ENCODE measurements around the gene TEAD1. TPM values are rescaled to one million over a fixed set of nuclear protein-coding genes. Genes with fewer than 3 reads are reported as not detected.
A peak's percentile ranks its signal among the peaks of the same experiment; 100 is the strongest.

Gene TEAD1
- 100 to 1,000 TPM in 2 of 8 experiments, 10 to 100 TPM in 6; 18.0 to 125 (median 40.2) TPM for total RNA-seq

DNA sequence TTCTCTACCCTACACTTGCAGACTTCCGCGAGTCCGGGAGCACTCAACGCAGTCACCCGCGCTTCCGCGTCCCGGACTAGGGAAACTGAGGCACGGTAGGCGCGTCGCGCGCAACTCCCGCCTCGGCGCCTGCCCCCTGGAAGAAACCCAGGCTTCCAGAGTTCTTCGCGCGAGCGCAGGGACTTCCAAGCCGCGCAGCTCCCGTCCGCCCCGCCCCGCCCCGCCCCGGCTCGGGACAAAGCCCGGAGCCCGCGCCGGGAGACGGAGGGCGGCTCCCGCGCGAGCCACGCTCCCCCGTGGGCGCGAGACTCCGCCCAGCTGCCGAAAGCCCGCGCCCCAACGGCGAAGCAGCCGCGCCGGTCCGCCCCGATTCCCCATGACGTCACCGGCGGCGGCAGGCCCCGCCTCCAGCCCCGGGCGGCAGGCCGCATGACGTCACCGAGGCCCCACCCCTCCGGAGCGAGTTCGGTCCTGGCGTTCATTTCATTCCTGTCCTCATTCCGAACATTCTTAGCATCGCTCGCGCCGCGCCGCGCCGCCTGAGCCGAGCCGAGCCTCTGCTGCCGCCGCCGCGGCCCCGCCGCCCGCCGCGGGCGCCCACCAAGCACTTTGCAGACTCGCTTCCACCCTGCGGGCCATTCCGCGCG is at the start of gene TEAD1:
TSS of gene TEAD1 (plus strand) at position 498 of the 647 bp plus-strand sequence.
- peak; percentile 84 to 90 (median 89) for ATAC-seq (replicated peaks in 6 of 8)
- Histone ChIP-seq H3K27ac (peak within 1 kb of the TSS; percentile 52 to 58), H3K4me3 (peak within 1 kb of the TSS; percentile 67 to 97 (median 82)), H3K4me1 (replicated peaks in 1 of 2) (peaks cover 9 to 18% of the 10 kb centered on the region in 2 donors)
- 0 to 5% (median 2%) methylated on average over 1 to 13 of the region's 95 CpGs; no CpG with 5 or more reads in 5 of the 10 experiments for WGBS, 10 experiments
- in situ Hi-C loops (cut with MboI; ENCODE audit: low pct_unique_long_range_greater_than_20kb in 2 of 9, low sequenced_read_pairs in 9 of 9, unreplicated experiment in 9 of 9) = loop anchor here in 1 of 9 experiments (25.0 kb wide), 1 partner anchor 287 kb away; the partner anchor contains the start of gene PARVA

DNA sequence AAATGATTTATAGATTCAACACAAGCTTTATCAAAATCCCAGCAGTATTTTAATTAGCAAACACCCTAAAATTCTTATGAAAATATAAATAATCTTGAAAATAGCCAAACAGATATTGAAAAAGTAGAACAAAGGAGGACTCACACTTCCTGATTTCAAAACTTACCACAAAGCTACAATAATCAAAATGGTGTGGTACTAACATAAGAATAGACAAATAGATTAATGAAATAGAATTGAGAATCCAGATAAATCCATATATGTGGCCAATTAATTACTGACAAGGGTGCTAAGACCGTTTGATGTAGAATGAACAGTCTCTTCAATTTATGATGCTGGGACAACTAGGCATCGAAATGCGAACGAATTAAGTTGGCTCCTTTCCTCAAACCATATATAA is 49.6 kb upstream of the TEAD1 start:
- in situ Hi-C loops (cut with MboI; ENCODE audit: low pct_unique_long_range_greater_than_20kb in 2 of 9, low sequenced_read_pairs in 9 of 9, unreplicated experiment in 9 of 9) = no loop called here
- Histone ChIP-seq H3K4me3 (no peak overlapping the region), H3K4me1 (replicated peaks in 1 of 2) (no peaks in the 10 kb centered on the region), H3K27ac (no peak overlapping the region)
- no peak for ATAC-seq (replicated peaks in 6 of 8)
- WGBS, 10 experiments = 43 to 100% (median 92%) methylated on average over 1 to 4 of the region's 4 CpGs

DNA sequence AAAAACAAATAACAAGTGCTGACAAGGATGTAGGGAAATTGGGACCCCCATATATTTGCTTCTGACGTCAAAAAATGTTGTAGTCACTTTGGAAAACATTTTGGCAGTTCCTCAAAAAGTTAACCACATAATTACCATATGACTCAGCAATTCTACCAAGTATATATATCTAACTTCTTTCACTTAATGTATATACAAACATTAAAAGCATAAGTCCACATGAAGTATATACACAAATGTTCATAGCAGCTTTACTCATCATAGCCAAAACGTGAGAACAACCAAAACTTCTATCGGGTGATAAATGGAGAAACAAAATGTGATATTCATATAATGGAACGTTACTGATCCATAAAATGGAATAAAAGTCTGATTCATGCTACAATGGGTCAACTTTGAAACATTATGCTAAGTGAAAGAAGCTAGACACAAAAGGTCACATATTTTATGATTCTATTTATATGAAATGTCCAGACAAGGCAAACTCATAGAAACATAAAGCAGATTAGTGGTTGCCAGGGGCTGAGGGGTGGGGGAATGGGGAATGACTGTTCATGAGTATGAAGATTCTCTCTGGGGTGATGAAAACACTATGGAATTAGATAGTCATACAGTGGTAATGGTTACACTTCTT is 48.7 kb upstream of the TEAD1 start:
- no peak overlapping the region for H3K4me3 ChIP-seq
- 0 to 100% (median 76%) methylated on average over 1 to 4 of the region's 4 CpGs for WGBS, 10 experiments
- peak in 3 of 8 experiments; percentile 44 to 70 (median 59) for ATAC-seq (replicated peaks in 6 of 8)
- no peak overlapping the region for H3K27ac ChIP-seq
- in situ Hi-C loops (cut with MboI; ENCODE audit: low pct_unique_long_range_greater_than_20kb in 2 of 9, low sequenced_read_pairs in 9 of 9, unreplicated experiment in 9 of 9) = no loop called here
- H3K4me1 ChIP-seq (replicated peaks in 1 of 2) = no peaks in the 10 kb centered on the region

DNA sequence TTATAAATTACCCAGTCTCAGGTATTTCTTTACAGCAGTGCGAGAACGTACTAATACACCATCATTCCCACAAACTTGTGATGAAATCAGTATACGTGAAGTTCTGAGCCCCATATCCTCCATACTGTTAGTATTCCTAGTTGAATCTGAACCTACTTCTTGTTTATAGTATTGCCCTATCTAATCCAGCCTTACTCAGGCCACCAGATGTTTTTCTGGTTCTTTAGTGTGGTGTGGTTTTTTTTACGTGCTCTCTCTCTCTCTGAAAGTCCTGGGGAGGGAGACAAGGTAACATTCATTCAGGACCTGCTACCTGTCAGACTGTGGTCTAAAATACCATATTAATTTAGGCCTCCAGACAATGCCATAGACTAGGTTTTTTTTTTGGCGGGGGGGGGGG is 47.6 kb upstream of the TEAD1 start:
- H3K27ac ChIP-seq = no peak overlapping the region
- no peak overlapping the region for H3K4me3 ChIP-seq
- in situ Hi-C loops (cut with MboI; ENCODE audit: low pct_unique_long_range_greater_than_20kb in 2 of 9, low sequenced_read_pairs in 9 of 9, unreplicated experiment in 9 of 9) = no loop called here
- no peak for ATAC-seq (replicated peaks in 6 of 8)
- no peaks in the 10 kb centered on the region for H3K4me1 ChIP-seq (replicated peaks in 1 of 2)
- 40 to 100% (median 99%) methylated on average over 1 to 4 of the region's 5 CpGs; no CpG with 5 or more reads in 4 of the 10 experiments for WGBS, 10 experiments

DNA sequence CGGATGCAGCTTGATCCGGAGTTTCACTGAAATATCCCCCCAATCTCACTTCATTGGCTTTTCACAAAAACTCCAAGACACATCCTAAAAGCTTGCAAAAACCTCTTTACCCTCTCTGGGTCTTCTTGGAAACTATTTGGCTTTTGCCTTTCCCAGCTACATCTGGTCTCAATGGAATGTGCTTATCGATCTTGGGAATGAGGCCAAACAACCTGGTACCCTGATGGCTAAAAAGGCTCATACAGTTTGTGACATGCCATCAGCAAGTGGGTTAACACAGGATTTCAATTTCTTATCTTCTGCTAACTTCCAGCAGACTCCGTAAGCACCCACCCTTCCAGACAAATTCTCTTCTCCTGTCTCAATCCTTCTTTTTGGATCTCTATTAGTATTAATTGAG is 45.9 kb upstream of the TEAD1 start:
- no peak overlapping the region for H3K27ac ChIP-seq
- H3K4me1 ChIP-seq (replicated peaks in 1 of 2) = no peaks in the 10 kb centered on the region
- WGBS, 10 experiments = 0 to 100% (median 80%) methylated on average over 1 to 4 of the region's 4 CpGs; no CpG with 5 or more reads in 2 of the 10 experiments
- H3K4me3 ChIP-seq = no peak overlapping the region
- in situ Hi-C loops (cut with MboI; ENCODE audit: low pct_unique_long_range_greater_than_20kb in 2 of 9, low sequenced_read_pairs in 9 of 9, unreplicated experiment in 9 of 9) = no loop called here
- ATAC-seq (replicated peaks in 6 of 8) = no peak

DNA sequence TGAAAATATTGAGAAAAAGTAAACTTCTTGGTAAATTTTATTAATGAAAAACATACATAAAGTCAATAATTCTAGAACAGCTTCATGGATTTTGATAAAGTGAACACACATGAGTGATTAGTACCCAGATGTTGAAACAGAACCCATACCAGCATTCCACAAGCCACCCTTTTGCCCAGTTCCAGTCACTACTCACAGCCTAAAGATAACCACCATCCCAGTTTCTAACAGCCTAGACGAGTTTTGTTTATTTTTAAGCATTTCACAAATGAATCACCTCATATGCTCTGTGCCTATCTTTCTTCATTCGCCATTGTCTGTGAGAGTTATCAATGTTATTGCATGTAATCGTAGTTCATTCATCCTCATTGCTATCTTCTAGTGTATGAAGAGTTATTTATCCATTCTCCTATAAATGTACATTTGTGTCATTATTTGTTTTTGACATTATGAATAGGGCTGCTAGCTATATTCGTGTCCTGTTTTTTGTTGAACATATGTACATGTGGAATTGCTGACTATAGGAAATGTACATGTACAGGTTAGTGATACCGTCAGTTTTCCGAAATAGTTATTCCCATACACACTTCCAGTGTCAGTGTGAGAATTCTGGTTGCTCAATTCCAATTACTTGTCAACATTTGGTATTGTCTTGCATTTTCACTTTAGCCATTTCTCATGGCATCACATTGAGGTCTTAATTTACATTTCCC is 44.5 kb upstream of the TEAD1 start:
- in situ Hi-C loops (cut with MboI; ENCODE audit: low pct_unique_long_range_greater_than_20kb in 2 of 9, low sequenced_read_pairs in 9 of 9, unreplicated experiment in 9 of 9) = no loop called here
- 29 to 76% (median 69%) methylated on average over 1 to 6 of the region's 6 CpGs for WGBS, 10 experiments
- no peak overlapping the region for H3K27ac ChIP-seq
- no peaks in the 10 kb centered on the region for H3K4me1 ChIP-seq (replicated peaks in 1 of 2)
- no peak for ATAC-seq (replicated peaks in 6 of 8)
- no peak overlapping the region for H3K4me3 ChIP-seq

DNA sequence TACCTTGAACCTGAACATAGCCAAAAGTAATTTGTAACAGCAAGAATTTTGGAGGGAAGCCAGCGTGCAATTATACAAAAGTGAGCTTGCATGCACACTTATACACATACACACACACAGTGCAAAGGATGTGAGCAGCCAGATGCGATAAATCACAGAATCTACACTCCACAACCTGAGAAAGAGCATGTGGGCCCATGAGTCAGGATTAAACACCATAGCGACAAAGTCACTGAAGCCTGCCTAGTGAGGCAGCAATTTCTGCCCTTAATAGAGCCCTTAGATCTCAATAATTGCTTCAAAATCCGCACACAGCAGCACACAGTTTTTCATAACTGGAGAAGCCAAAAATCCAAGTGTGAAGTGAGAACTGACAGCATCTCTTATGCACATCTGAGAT is 42.6 kb upstream of the TEAD1 start:
- in situ Hi-C loops (cut with MboI; ENCODE audit: low pct_unique_long_range_greater_than_20kb in 2 of 9, low sequenced_read_pairs in 9 of 9, unreplicated experiment in 9 of 9) = no loop called here
- WGBS, 10 experiments = 67 to 100% (median 80%) methylated on average over 1 to 4 of the region's 4 CpGs; no CpG with 5 or more reads in 2 of the 10 experiments
- ATAC-seq (replicated peaks in 6 of 8) = no peak
- Histone ChIP-seq H3K27ac (no peak overlapping the region), H3K4me3 (no peak overlapping the region), H3K4me1 (replicated peaks in 1 of 2) (no peaks in the 10 kb centered on the region)

DNA sequence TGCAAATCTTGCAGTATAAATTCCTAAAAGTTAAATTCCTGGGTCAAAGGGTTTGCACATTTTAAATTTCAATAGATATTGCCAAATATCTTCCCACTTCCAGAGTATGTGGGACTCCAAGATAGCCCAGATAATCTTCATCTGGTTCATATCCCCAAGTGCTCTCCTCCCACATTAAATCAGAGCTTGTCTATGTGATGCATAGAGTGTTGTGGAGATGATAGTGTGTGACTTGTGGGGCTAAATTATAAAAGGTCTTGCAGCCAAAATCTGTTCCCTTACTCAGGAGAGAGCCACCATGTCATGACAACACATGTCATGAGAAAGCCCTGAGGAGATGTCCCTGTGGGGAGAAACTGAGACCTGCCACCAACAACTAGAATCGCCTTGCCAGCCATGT is 39.9 kb upstream of the TEAD1 start:
- WGBS, 10 experiments = 71 to 100% methylated on average over 1 of the region's 1 CpG; no CpG with 5 or more reads in 8 of the 10 experiments
- Histone ChIP-seq H3K27ac (no peak overlapping the region), H3K4me1 (replicated peaks in 1 of 2) (no peaks in the 10 kb centered on the region), H3K4me3 (no peak overlapping the region)
- ATAC-seq (replicated peaks in 6 of 8) = no peak
- in situ Hi-C loops (cut with MboI; ENCODE audit: low pct_unique_long_range_greater_than_20kb in 2 of 9, low sequenced_read_pairs in 9 of 9, unreplicated experiment in 9 of 9) = no loop called here

DNA sequence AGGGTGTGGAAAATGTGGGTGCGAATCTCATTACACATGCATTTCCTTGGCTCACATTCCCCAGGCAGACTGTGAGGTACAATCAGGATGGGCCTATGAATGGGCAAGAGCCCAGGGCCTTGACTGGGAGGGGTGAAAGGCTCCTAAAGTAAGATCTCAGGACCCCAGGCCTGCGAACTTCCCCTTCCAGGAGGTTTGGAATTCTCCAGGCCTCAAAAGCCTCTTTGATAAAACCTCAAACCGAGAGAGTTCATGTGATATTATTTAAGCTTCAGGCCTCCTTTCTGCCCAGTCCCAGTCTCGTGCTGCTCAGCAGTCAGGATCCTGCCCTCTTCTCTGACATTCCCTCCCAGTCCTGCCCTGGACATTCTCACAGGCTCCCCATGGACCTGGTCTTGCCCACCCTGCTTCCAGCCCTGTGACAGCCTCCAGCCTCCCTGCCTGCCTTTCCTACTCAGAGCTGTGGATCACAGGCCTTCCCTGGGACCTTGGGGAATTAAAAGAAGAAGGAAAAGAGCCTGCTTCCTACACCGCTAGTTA is 37.3 kb upstream of the TEAD1 start:
- peak in 1 of 8 experiments; percentile 80 for ATAC-seq (replicated peaks in 6 of 8)
- in situ Hi-C loops (cut with MboI; ENCODE audit: low pct_unique_long_range_greater_than_20kb in 2 of 9, low sequenced_read_pairs in 9 of 9, unreplicated experiment in 9 of 9) = no loop called here

DNA sequence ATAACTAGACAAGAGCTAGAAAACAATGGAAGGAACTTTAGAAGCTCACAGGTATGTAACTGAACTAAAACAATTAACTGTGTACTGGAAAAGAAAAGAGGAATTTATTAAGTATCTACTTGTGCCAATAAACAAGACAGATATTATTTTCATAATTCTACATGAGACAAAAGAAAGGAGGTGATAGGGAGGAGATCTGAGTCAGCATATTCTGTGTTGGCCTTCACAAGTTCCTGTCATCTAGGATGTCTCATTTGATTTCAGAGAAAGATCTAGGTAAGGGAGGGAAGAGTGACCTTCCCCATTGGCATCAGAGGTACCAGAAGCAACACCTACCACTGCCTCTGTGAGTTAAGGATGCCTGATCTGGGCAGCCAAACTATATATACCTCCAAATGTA is 34.8 kb upstream of the TEAD1 start:
- Histone ChIP-seq H3K4me1 (replicated peaks in 1 of 2) (no peaks in the 10 kb centered on the region), H3K4me3 (no peak overlapping the region), H3K27ac (no peak overlapping the region)
- in situ Hi-C loops (cut with MboI; ENCODE audit: low pct_unique_long_range_greater_than_20kb in 2 of 9, low sequenced_read_pairs in 9 of 9, unreplicated experiment in 9 of 9) = no loop called here
- no peak for ATAC-seq (replicated peaks in 6 of 8)

More for the DNA sequence above, 37.3 kb upstream of the TEAD1 start:
- Histone ChIP-seq H3K27ac (no peak overlapping the region), H3K4me3 (no peak overlapping the region), H3K4me1 (replicated peaks in 1 of 2) (no peaks in the 10 kb centered on the region)
- WGBS, 10 experiments = 0 to 100% (median 88%) methylated on average over 1 to 4 of the region's 5 CpGs; no CpG with 5 or more reads in 1 of the 10 experiments

DNA sequence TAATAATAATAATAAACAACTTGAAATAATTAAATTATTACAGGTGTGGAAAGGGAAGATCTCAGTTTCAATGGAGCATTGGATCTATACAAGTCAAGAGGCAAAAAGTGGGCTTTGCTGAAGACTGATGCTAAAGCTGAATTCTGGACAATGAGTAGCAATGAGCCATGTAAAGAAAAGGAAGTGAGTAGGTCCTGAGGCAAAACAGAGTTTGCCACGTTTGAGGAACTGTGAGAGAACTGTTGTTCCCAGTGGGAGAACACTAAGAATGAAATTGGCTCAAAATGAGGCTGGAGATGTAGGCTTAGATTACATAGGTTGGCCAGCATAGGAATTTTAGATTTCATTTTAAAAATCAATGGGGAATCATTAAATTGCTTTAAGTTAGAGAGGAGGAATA is 33.9 kb upstream of the TEAD1 start:
- no peak overlapping the region for H3K27ac ChIP-seq
- ATAC-seq (replicated peaks in 6 of 8) = no peak
- no peaks in the 10 kb centered on the region for H3K4me1 ChIP-seq (replicated peaks in 1 of 2)
- no peak overlapping the region for H3K4me3 ChIP-seq
- 0 to 73% (median 29%) methylated on average over 1 of the region's 1 CpG; no CpG with 5 or more reads in 3 of the 10 experiments for WGBS, 10 experiments
- in situ Hi-C loops (cut with MboI; ENCODE audit: low pct_unique_long_range_greater_than_20kb in 2 of 9, low sequenced_read_pairs in 9 of 9, unreplicated experiment in 9 of 9) = no loop called here

DNA sequence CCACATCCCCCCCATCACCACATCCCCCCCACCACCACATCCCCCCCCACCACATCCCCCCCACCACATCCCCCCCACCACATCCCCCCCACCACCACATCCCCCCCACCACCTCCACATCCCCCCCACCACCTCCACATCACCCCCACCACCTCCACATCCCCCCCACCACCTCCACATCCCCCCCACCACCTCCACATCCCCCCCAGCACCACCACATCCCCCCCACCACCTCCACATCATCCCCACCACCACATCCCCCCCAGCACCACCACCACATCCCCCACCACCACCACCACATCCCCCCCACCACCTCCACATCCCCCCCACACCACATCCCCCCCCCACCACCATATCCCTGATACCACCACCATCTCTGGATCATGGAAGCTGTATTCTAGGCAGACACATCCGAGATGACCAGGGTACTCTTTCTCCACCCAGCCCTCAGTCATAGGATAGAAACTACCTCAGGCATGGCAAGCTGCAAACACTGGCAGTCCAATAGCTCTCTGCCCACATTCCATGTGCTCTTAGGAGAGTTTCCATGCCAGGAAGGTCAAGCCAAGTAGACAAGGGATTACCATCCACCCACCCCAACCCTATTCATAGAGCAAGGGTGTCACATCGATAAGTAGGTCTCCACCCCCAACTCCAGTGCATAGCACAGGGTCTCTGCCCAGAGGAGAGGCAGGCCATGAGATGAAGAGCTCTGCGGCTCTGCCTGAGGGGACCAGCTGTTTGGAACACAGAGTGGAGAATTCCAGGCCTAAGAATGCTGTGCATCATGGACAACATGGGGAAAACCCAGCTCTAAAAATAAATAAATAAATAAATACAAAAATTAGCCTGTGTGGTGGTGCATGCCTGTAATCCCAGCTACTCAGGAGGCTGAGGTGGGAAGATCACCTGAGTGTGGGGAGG is 33.0 kb upstream of the TEAD1 start:
- no peak overlapping the region for H3K4me3 ChIP-seq
- no peaks in the 10 kb centered on the region for H3K4me1 ChIP-seq (replicated peaks in 1 of 2)
- ATAC-seq (replicated peaks in 6 of 8) = no peak
- no peak overlapping the region for H3K27ac ChIP-seq
- in situ Hi-C loops (cut with MboI; ENCODE audit: low pct_unique_long_range_greater_than_20kb in 2 of 9, low sequenced_read_pairs in 9 of 9, unreplicated experiment in 9 of 9) = no loop called here
- WGBS, 10 experiments = 75 to 100% (median 96%) methylated on average over 1 to 2 of the region's 3 CpGs; no CpG with 5 or more reads in 6 of the 10 experiments

Data from motor neuron (in vitro differentiated cells).